Loucy (cell line): ENCODE data around the gene FHIT.

Experiments
- H2AFZ ChIP-seq: fragments of 200-600 bp; sonication (generic); 2 replicates; pipeline ENCODE4 v1.6.0; 2016; ENCODE audit warnings: antibody characterized with exemption, mild to moderate bottlenecking, low read length, moderate library complexity
- H3F3A ChIP-seq: fragments of 200-600 bp; 2 replicates; pipeline ENCODE4 v1.6.0; 2016; ENCODE audit warnings: antibody characterized with exemption, low read depth, mild to moderate bottlenecking
- H3K27me3 ChIP-seq: fragments of 200-600 bp; sonication (generic); 2 replicates; pipeline ENCODE4 v1.6.1; 2014; ENCODE audit warnings: low read length, mild to moderate bottlenecking; ENCODE audit not compliant: insufficient read depth, poor library complexity, severe bottlenecking
- H3K36me3 ChIP-seq: fragments of 200-600 bp; sonication (generic); 2 replicates; pipeline ENCODE4 v1.6.1; 2016; ENCODE audit warnings: low read length; ENCODE audit not compliant: insufficient read depth
- H3K4me1 ChIP-seq: fragments of 200-600 bp; sonication (generic); 2 replicates; pipeline ENCODE4 v1.5.1; 2014; ENCODE audit warnings: low read length, mild to moderate bottlenecking; ENCODE audit not compliant: insufficient read depth, poor library complexity, severe bottlenecking
- H3K4me2 ChIP-seq: fragments of 200-600 bp; sonication (generic); 2 replicates; pipeline ENCODE4 v1.6.0; 2014; ENCODE audit warnings: antibody characterized with exemption, low read length, low read depth, mild to moderate bottlenecking; ENCODE audit not compliant: poor library complexity, severe bottlenecking
- H3K4me3 ChIP-seq: fragments of 200-600 bp; sonication (generic); 2 replicates; pipeline ENCODE4 v1.5.1; 2014; ENCODE audit warnings: low read length, mild to moderate bottlenecking, mixed read lengths; ENCODE audit not compliant: poor library complexity, severe bottlenecking
- H3K79me2 ChIP-seq: fragments of 200-600 bp; sonication (generic); 2 replicates; pipeline ENCODE4 v1.6.1; 2014; ENCODE audit warnings: low read length; ENCODE audit not compliant: insufficient read depth
- H3K9ac ChIP-seq: fragments of 200-600 bp; sonication (generic); 2 replicates; pipeline ENCODE4 v1.6.0; 2014; ENCODE audit warnings: mild to moderate bottlenecking, low read depth, low read length, moderate library complexity; ENCODE audit not compliant: poor library complexity, severe bottlenecking
- H3K9me2 ChIP-seq: fragments of 200-600 bp; sonication (generic); replicated peaks from 2 replicates; pipeline ENCODE4 v1.6.1; 2016; ENCODE audit warnings: low read depth, low read length, mixed read lengths
- H3K9me3 ChIP-seq: fragments of 200-600 bp; sonication (generic); 2 replicates; pipeline ENCODE4 v1.6.1; 2014; ENCODE audit warnings: mild to moderate bottlenecking, antibody characterized with exemption, low read length, low read depth; ENCODE audit not compliant: insufficient read depth
- H4K20me1 ChIP-seq: fragments of 200-600 bp; sonication (generic); 2 replicates; pipeline ENCODE4 v1.6.0; 2014; ENCODE audit warnings: antibody characterized with exemption, low read length, mild to moderate bottlenecking; ENCODE audit not compliant: insufficient read depth, poor library complexity, severe bottlenecking
- CTCF ChIP-seq: fragments of 200-600 bp; sonication (generic); conservative IDR thresholded peaks from 2 replicates; pipeline ENCODE4 v1.5.1; 2014; ENCODE audit warnings: mild to moderate bottlenecking, antibody characterized with exemption, low read length
- EZH2phosphoT487 ChIP-seq: fragments of 200-600 bp; IDR thresholded peaks from 2 replicates; pipeline ENCODE4 v1.6.1; 2018; ENCODE audit warnings: antibody characterized with exemption, mild to moderate bottlenecking, moderate library complexity, borderline replicate concordance

FHIT gene

GRCh38 chr3:59899061-59899460, 1352.2 kb downstream of the FHIT start:
- Histone ChIP-seq H3K27me3 (no peaks in the 10 kb centered on the region), H2AFZ (no peak overlapping the region), H3K4me3 (no peak overlapping the region), H3K79me2 (no peaks in the 10 kb centered on the region), H4K20me1 (no peaks in the 10 kb centered on the region), H3K4me1 (no peaks in the 10 kb centered on the region), H3K9me3 (no peaks in the 10 kb centered on the region), H3K9me2 (no peaks in the 10 kb centered on the region), H3K36me3 (no peaks in the 10 kb centered on the region), H3F3A (no peaks in the 10 kb centered on the region), H3K9ac (no peak overlapping the region), H3K4me2 (no peak overlapping the region)
- no peak for TF ChIP-seq CTCF
- no peak for TF ChIP-seq EZH2phosphoT487

- TF ChIP-seq CTCF (no peak), EZH2phosphoT487 (no peak)
- no peak overlapping the region for H3K4me3 ChIP-seq
These were observed 1355.3 kb downstream of the FHIT start for GRCh38 chr3:59895972-59896371.

GRCh38 chr3:59894425-59895121, 1356.7 kb downstream of the FHIT start:
- Histone ChIP-seq H3K9me3 (no peaks in the 10 kb centered on the region), H4K20me1 (no peaks in the 10 kb centered on the region), H3F3A (no peaks in the 10 kb centered on the region), H3K27me3 (no peaks in the 10 kb centered on the region), H3K36me3 (no peaks in the 10 kb centered on the region), H3K79me2 (no peaks in the 10 kb centered on the region), H3K9ac (no peak overlapping the region), H2AFZ (no peak overlapping the region), H3K4me2 (no peak overlapping the region), H3K4me3 (no peak overlapping the region), H3K9me2 (no peaks in the 10 kb centered on the region), H3K4me1 (no peaks in the 10 kb centered on the region)
- TF ChIP-seq EZH2phosphoT487 (no peak), CTCF (no peak)

More at GRCh38 chr3:59895972-59896371, 1355.3 kb downstream of the FHIT start:
- H3K4me1 ChIP-seq: no peaks in the 10 kb centered on the region
- H3K9ac ChIP-seq: no peak overlapping the region
- H3K79me2 ChIP-seq: no peaks in the 10 kb centered on the region
- H2AFZ ChIP-seq: no peak overlapping the region
- no peaks in the 10 kb centered on the region for H3K9me3 ChIP-seq
- no peaks in the 10 kb centered on the region for H3F3A ChIP-seq
- H3K9me2 ChIP-seq: no peaks in the 10 kb centered on the region
- H3K27me3 ChIP-seq: no peaks in the 10 kb centered on the region
- no peaks in the 10 kb centered on the region for H4K20me1 ChIP-seq
- H3K4me2 ChIP-seq: no peak overlapping the region
- no peaks in the 10 kb centered on the region for H3K36me3 ChIP-seq
